Memory B cell (primary cell): ENCODE measurements around the gene CBLL2.
"Not testable (repeated sequence)": the region's sequence is repeated elsewhere in the genome, so short reads cannot be mapped to it uniquely, and the experiment has no call there.

ENCODE experiments used
- ATAC-seq: fragments of 150-1000 bp; cut with Tn5 transposase; 2 replicates; pipeline ENCODE4 v1.10.0; 2021; ENCODE audit warnings: low read depth, mild to moderate bottlenecking, moderate library complexity
- DNase-seq, 2 donors: peaks; one replicate each; pipeline ENCODE4 v3.0.0; 2022; ENCODE audit warnings: low spot score in 2 of 2
- H3K27ac Mint-ChIP-seq: one replicate; pipeline ENCODE4 v1.8.0; 2022; ENCODE audit warnings: mild to moderate bottlenecking, moderate library complexity, mixed read lengths
- H3K27me3 Mint-ChIP-seq: one replicate; pipeline ENCODE4 v1.8.0; 2022; ENCODE audit warnings: mixed read lengths
- H3K36me3 Mint-ChIP-seq: one replicate; pipeline ENCODE4 v1.8.0; 2022; ENCODE audit warnings: mild to moderate bottlenecking, mixed read lengths
- H3K4me1 Mint-ChIP-seq: one replicate; pipeline ENCODE4 v1.8.0; 2022; ENCODE audit warnings: mixed read lengths
- H3K4me3 Mint-ChIP-seq: one replicate; pipeline ENCODE4 v1.8.0; 2022; ENCODE audit warnings: mild to moderate bottlenecking, moderate library complexity, mixed read lengths
- H3K9me3 Mint-ChIP-seq: one replicate; pipeline ENCODE4 v1.8.0; 2022; ENCODE audit warnings: mixed read lengths

CBLL2 gene, protein sequence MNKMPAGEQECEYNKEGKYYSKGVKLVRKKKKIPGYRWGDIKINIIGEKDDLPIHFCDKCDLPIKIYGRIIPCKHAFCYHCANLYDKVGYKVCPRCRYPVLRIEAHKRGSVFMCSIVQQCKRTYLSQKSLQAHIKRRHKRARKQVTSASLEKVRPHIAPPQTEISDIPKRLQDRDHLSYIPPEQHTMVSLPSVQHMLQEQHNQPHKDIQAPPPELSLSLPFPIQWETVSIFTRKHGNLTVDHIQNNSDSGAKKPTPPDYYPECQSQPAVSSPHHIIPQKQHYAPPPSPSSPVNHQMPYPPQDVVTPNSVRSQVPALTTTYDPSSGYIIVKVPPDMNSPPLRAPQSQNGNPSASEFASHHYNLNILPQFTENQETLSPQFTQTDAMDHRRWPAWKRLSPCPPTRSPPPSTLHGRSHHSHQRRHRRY

DNA sequence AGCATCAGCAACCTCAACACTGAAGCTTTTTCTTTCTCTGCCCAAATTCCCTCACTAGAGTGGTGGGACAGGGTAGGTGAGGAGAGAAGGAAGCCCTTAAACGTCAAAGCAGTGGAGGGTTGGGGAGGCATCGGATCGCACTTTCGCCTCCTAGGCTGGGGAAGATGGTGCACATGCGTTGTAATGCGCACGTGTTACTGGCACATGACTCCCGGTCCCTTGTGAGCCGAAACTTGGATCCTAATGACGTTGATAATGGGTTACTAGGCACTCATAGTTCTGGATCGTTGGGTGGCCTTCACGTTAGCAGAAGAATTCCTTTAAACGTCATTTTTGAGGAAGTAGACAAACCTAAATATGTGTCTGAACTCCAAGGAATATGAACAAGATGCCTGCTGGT is at the start of gene CBLL2:
Gene CBLL2, plus strand, starts transcription at position 301 of the 400 bp plus-strand sequence. Its CDS starts 79 bp downstream, at position 380.
- no peaks in the 10 kb centered on the region for H3K36me3 Mint-ChIP-seq
- H3K4me1 Mint-ChIP-seq, result no peaks in the 10 kb centered on the region

DNA sequence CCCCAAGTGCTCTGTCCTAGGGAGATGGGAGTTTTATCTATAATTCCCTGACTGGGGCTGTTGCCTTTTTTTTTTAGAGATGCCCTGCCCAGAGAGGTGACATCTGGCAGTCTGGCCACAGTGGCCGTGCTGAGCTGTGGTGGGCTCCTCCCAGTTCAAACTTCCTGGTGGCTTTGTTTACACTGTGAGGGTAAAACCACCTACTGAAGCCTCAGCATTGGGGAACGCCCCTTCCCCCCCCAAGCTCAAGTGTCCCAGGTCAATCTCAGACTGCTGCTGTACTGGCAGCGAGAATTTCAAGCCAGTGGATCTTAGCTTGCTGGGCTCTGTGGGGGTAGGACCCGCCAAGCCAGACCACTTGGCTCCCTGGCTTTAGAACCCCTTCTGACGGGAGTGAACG is 38.3 kb upstream of the CBLL2 start:
- Mint-ChIP-seq H3K4me3 (no peak overlapping the region), H3K36me3 (peaks cover under 1% of the 10 kb centered on the region), H3K27me3 (peaks cover under 1% of the 10 kb centered on the region), H3K27ac (no peak overlapping the region), H3K4me1 (no peaks in the 10 kb centered on the region), H3K9me3 (peaks cover 2% of the 10 kb centered on the region)
- DNase-seq (no peak), ATAC-seq (no peak)

More for the DNA sequence above, at the start of gene CBLL2:
- Mint-ChIP-seq H3K4me3 (no peak within 1 kb of the TSS), H3K27me3 (peaks cover 2% of the 10 kb centered on the region), H3K27ac (no peak within 1 kb of the TSS), H3K9me3 (no peaks in the 10 kb centered on the region)
- ATAC-seq (no peak), DNase-seq (no peak)

DNA sequence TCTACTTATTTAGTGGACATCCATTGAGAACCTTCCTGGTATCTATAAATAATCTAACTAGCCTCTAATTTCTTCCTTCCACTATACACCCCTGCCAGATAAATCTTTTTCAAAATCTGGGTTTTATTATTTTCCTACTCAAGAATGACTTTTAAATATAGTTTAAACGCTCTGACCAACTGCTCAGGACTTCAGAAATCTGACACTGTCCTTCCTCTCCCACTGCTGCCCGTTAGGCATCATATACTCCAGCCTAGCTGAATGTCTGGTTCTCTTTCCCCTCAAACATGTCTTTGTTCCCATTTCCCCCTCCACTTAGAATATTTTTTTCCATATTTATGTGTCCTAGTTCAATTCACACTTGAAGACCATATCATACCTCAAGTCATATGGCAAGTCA is 35.2 kb upstream of the CBLL2 start:
- no peak for DNase-seq
- no peak for ATAC-seq
- Mint-ChIP-seq H3K27ac (no peak overlapping the region), H3K4me3 (no peak overlapping the region), H3K9me3 (peaks cover 3% of the 10 kb centered on the region), H3K27me3 (peaks cover 2% of the 10 kb centered on the region), H3K4me1 (no peaks in the 10 kb centered on the region), H3K36me3 (peaks cover 1% of the 10 kb centered on the region)

DNA sequence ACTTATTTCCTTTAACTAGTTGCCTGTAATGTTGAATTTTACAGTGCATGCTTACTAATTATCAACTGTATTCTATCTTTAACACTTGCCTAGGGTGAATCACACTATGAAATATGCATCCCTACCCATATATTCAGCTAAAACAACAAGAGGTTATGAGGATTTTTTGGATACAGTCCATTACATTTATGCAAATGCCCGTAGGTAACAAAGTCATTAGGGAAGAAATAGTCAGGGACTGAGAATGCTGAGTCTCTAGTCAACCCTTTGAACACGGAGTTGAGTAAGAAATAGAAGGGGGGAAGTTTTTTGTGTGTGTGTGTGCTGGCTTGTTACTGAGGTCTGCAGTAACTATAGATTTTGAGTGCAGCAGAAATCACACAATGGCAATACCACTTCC is 26.1 kb upstream of the CBLL2 start:
- Mint-ChIP-seq H3K4me3 (no peak overlapping the region), H3K9me3 (no peaks in the 10 kb centered on the region), H3K27ac (no peak overlapping the region), H3K27me3 (no peaks in the 10 kb centered on the region), H3K36me3 (no peaks in the 10 kb centered on the region), H3K4me1 (no peaks in the 10 kb centered on the region)
- ATAC-seq, result no peak
- no peak for DNase-seq

DNA sequence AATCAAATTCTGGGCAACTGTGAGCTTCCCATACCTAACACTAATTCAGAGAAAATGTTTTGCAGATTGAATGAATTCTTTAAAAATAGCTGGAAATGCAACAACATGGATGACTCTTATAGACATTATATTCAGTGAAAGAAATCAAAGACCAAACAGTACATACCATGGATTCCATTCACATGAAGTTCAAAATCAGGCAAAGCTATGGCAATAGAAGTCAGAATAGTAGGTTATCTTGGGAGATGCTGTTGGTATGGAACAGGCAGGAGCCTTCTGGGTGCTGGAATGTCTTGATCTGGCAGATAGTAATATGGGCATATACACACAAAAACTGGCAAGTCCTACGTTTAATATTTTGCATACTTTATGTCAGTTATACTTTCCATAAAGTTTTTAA is 25.5 kb upstream of the CBLL2 start:
- H3K4me3 Mint-ChIP-seq, result no peak overlapping the region
- DNase-seq, result no peak
- no peak for ATAC-seq
- no peaks in the 10 kb centered on the region for H3K36me3 Mint-ChIP-seq
- H3K9me3 Mint-ChIP-seq, result no peaks in the 10 kb centered on the region
- no peaks in the 10 kb centered on the region for H3K27me3 Mint-ChIP-seq
- H3K4me1 Mint-ChIP-seq, result no peaks in the 10 kb centered on the region
- no peak overlapping the region for H3K27ac Mint-ChIP-seq

DNA sequence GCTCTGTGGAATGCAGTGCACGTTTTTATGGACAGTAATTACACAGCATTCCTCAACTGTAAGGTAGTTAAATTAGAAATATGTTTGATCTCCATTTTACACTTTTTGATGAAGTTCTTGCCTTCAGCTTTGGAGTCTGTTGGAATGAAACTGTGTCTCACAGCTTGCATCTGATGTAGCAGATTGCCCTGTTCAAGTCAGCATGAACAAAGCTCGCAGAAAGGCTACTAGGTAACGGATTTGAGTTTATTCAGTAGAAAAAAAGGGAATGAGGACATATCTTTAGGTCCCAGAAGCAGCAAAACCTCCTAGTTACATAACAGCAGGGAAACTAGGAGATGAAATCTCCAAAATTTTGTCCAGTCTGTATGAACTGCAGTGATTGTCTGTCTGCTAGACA is 24.3 kb upstream of the CBLL2 start:
- Mint-ChIP-seq H3K36me3 (no peaks in the 10 kb centered on the region), H3K27ac (no peak overlapping the region), H3K27me3 (no peaks in the 10 kb centered on the region), H3K9me3 (no peaks in the 10 kb centered on the region), H3K4me3 (no peak overlapping the region), H3K4me1 (no peaks in the 10 kb centered on the region)
- DNase-seq, result no peak
- ATAC-seq, result no peak

DNA sequence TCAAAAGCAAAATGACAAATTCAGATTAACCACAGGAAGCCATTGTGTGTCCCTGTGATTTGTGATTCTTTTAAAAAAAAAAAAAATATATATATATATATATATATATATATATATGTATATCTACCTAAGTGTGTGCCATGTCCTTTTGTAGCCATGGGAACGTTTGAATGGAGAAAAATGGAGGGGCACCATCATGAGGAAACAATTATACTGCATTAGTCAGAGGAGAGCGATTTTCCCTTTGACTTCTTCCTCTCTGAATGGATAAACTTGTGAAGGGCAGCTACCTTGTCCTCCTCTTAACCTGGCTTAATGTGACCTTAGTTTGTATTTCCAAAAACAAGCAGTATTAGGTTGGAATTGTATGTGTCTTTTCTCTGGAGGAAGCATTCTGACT is 23.3 kb upstream of the CBLL2 start:
- DNase-seq (no peak), ATAC-seq (no peak)
- H3K36me3 Mint-ChIP-seq, result no peaks in the 10 kb centered on the region
- no peaks in the 10 kb centered on the region for H3K4me1 Mint-ChIP-seq
- H3K9me3 Mint-ChIP-seq, result no peaks in the 10 kb centered on the region
- no peak overlapping the region for H3K27ac Mint-ChIP-seq
- no peak overlapping the region for H3K4me3 Mint-ChIP-seq
- H3K27me3 Mint-ChIP-seq, result no peaks in the 10 kb centered on the region

DNA sequence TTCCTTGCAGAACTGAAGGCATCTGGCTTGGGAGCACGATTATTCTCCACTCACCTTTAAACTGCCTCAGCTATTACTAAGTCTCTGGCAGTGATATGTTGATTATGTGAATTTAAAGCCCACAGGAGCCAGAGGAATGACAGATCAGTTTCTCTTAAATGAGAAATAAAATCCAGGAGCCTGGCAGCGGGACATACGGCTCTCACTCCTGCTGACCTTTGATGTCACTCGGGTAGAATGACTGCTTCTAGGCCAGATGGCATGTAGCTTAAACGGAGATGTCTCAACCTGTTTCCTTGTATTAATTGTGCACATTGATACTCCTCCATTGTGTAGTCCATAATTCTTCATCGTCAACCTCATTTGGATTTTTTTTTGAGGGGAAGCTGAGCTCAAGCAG is 4.0 kb upstream of the CBLL2 start:
- no peak overlapping the region for H3K27ac Mint-ChIP-seq
- H3K4me1 Mint-ChIP-seq, result no peaks in the 10 kb centered on the region
- no peaks in the 10 kb centered on the region for H3K9me3 Mint-ChIP-seq
- H3K36me3 Mint-ChIP-seq, result no peaks in the 10 kb centered on the region
- no peak overlapping the region for H3K4me3 Mint-ChIP-seq
- ATAC-seq (no peak), DNase-seq (no peak)
- H3K27me3 Mint-ChIP-seq, result peaks cover 2% of the 10 kb centered on the region

DNA sequence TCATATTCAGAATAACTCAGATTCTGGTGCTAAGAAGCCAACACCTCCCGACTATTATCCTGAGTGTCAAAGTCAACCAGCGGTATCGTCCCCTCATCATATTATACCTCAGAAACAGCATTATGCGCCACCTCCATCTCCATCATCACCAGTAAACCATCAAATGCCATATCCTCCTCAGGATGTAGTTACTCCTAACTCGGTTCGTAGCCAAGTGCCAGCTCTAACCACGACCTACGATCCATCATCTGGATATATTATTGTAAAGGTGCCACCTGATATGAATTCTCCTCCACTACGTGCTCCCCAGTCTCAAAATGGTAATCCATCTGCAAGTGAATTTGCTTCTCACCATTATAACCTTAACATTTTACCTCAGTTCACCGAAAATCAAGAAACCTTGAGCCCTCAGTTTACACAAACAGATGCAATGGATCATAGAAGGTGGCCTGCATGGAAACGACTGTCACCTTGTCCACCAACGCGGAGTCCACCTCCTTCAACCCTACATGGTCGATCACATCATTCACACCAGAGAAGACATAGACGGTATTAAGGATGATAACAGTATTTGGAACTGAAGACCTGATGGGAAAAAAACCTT is 1.1 kb downstream of the CBLL2 start:
- peaks cover 2% of the 10 kb centered on the region for H3K27me3 Mint-ChIP-seq
- no peak for DNase-seq
- no peaks in the 10 kb centered on the region for H3K4me1 Mint-ChIP-seq
- ATAC-seq, result no peak
- H3K9me3 Mint-ChIP-seq, result no peaks in the 10 kb centered on the region
- no peaks in the 10 kb centered on the region for H3K36me3 Mint-ChIP-seq
- H3K27ac Mint-ChIP-seq, result no peak overlapping the region
- H3K4me3 Mint-ChIP-seq, result no peak overlapping the region

DNA sequence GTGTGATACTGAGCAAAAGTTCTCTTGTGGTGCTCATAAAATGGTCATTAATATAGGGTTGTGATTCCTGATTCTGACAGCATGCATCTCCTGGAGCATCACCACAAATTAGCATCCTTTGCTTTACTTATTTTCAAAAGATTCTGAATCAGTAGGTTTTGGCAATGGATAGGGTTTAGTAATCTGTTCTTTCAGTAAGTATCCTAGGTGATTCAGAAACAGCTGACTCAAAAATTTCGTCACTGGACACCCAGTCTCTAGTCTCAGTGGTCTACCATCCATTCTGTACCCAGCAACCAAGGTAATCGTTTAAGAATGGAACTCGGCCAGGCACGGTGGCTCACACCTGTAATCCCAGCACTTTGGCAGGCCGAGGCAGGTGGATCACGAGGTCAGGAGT is 4.1 kb downstream of the CBLL2 start:
- Mint-ChIP-seq H3K27me3 (no peaks in the 10 kb centered on the region), H3K27ac (no peak overlapping the region), H3K36me3 (no peaks in the 10 kb centered on the region), H3K4me1 (no peaks in the 10 kb centered on the region), H3K4me3 (no peak overlapping the region), H3K9me3 (no peaks in the 10 kb centered on the region)
- DNase-seq (no peak), ATAC-seq (no peak)

DNA sequence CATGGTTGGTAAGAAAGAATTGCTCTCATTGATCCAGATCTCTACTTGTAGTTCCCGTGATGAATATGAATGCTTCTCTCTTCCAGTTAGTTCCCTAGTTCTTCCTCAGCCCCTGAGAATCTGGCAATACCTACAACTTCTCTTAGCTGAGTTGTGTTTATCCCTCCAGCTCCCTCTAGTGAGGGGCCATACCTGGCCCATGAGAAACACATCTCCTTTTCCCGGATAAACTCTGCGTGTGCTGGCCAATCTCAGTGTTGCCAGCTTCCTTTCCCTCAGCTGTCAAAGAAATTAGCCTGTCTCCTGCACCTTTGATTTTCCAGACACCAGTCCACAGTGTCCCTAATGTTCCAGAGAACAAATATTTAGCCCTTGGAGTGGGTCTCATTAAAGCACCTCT is 5.7 kb downstream of the CBLL2 start:
- H3K27ac Mint-ChIP-seq, result no peak overlapping the region
- H3K9me3 Mint-ChIP-seq, result peaks cover under 1% of the 10 kb centered on the region
- H3K27me3 Mint-ChIP-seq, result no peaks in the 10 kb centered on the region
- H3K4me3 Mint-ChIP-seq, result no peak overlapping the region
- DNase-seq (no peak), ATAC-seq (no peak)
- no peaks in the 10 kb centered on the region for H3K4me1 Mint-ChIP-seq
- H3K36me3 Mint-ChIP-seq, result no peaks in the 10 kb centered on the region

DNA sequence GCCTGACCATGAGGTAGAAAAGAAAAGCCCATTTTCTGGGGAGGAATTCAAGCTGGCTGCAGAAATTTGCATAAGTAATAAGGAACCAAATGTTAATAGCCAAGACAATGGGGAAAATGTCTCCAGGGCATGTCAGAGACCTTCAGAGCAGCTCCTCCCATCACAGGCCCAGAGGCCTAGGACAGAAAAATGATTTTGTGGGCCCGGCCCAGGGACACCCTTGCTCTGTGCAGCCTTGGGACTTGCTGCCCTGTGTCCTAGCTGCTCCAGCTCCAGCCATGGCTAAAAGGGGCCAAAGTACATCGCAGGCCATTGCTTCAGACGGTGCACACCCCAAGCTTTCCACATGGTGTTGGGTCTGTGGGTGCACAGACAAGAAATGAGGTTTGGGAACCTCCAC is 16.5 kb downstream of the CBLL2 start:
- not testable (repeated sequence) for DNase-seq, H3K4me3 Mint-ChIP-seq, H3K36me3 Mint-ChIP-seq, H3K27ac Mint-ChIP-seq, H3K4me1 Mint-ChIP-seq, H3K9me3 Mint-ChIP-seq, H3K27me3 Mint-ChIP-seq, ATAC-seq

DNA sequence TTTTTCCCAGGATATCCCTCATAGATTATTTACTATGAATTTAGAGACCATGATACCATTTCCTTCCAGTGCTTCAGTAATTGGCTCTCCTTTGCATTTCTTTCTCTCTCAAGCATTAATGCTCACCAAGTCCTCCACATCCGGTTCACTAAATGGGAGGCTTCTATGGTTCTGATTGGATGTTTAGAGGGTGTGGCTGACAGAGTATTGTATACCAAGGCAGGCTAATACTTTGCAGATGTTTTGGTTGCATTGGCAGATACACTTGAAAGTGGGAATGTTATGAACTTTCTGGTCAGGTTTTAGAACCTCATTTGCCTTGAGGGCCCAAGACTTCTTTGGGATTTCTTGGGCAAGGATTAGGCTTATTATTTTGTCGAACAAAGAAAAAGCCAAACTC is 24.2 kb downstream of the CBLL2 start:
- Mint-ChIP-seq H3K4me1 (peaks cover 8% of the 10 kb centered on the region), H3K27me3 (no peaks in the 10 kb centered on the region), H3K36me3 (no peaks in the 10 kb centered on the region), H3K4me3 (no peak overlapping the region), H3K9me3 (no peaks in the 10 kb centered on the region), H3K27ac (no peak overlapping the region)
- DNase-seq, result no peak
- no peak for ATAC-seq

DNA sequence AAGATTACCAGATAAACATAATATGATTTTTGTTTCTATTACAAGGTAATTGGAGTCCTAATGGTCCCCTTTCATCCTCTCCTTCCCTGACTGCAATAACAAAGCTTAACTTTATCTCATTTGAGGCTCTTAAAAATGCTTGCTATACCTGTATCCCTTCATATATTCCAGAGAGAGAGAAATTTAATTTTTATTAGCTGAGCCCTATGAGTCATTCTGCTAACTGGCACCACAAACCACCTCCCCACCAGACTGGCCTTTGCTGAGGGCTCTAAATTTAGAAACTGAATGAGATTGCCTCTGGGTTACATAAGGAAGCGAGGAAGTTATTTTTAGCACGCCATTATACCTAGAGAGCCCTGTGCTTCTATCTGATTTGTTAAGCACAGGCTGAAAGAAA is 27.4 kb downstream of the CBLL2 start:
- Mint-ChIP-seq H3K4me1 (peaks cover 8% of the 10 kb centered on the region), H3K9me3 (no peaks in the 10 kb centered on the region), H3K27me3 (no peaks in the 10 kb centered on the region)

DNA sequence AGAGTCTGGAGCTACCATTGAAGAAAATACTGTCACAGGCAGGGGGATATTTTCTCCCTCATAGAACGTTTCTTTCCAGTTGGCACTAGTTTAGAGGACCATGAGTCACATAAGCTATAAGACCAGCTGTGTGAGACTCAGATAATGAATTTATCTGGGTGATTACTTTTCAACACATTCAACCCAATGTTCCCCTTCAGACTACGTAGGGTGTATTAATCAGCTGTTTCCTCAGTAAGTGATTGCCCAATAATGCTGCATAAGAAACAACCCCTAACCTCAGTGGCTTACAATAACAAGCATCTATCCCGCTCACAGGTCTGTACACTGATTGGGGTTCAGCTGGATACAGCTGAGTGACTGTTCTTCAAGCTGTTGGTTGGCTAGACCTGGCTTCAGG is 38.1 kb downstream of the CBLL2 start:
- Mint-ChIP-seq H3K27me3 (peaks cover 2% of the 10 kb centered on the region), H3K4me3 (no peak overlapping the region), H3K36me3 (no peaks in the 10 kb centered on the region), H3K9me3 (peaks cover 2% of the 10 kb centered on the region), H3K4me1 (no peaks in the 10 kb centered on the region), H3K27ac (no peak overlapping the region)
- DNase-seq (no peak), ATAC-seq (no peak)

More for the DNA sequence above, 27.4 kb downstream of the CBLL2 start:
- Mint-ChIP-seq H3K36me3 (no peaks in the 10 kb centered on the region), H3K4me3 (no peak overlapping the region), H3K27ac (no peak overlapping the region)
- ATAC-seq (no peak), DNase-seq (no peak)
